NCI-H2081 treated with DMSO at 0.1 percent for 48 hours (cell line): Measurements from ENCODE around the gene MPZL3.

Source experiments
- DNase-seq: peaks from one replicate; lab custom pipeline; 2025; lab: John Stamatoyannopoulos, UW

Gene MPZL3

DNA sequence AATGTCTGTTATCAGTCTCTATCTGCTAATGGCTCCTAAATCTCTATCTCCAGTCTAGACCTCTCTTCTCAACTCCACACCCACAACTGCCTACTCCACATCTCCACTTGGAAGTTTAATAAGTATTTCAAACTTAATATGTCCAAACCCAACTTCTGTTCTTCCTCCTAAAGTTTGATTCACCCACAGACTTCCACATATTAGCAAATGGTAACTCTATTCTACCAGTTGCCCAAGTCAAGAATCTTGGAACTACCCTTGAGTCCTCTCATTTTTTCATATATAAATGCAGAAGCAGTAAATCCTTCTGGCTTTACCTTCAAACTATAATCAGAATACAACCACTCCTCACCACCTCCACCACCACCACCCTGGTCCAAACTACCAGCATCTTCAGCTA is 20.7 kb downstream of the MPZL3 start:
- DNase-seq: no peak

DNA sequence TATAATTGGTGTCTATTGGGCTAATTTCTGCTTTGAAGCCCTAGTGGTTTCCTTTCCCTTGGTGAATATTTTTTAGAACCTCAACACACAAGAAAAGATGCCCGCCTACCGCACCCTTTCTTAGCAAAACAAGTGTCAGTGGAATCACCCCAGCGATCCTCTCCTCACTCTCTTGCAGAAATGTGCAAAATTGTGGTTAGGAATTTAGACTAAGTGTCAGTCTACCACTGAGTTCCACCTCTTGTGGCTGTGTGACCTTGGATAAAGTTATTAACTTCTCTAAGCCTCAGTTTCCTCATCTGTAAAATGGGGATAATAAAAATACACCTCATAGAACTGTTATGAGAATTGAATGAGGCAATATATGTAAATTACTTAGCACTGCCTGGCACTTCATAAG is 22.1 kb downstream of the MPZL3 start:
- no peak for DNase-seq

- no peak for DNase-seq
Measured at GRCh38 chr11:118229274-118229847, 22.8 kb downstream of the MPZL3 start.

- no peak for DNase-seq
Measured at GRCh38 chr11:118227865-118228785, 24.0 kb downstream of the MPZL3 start.

DNA sequence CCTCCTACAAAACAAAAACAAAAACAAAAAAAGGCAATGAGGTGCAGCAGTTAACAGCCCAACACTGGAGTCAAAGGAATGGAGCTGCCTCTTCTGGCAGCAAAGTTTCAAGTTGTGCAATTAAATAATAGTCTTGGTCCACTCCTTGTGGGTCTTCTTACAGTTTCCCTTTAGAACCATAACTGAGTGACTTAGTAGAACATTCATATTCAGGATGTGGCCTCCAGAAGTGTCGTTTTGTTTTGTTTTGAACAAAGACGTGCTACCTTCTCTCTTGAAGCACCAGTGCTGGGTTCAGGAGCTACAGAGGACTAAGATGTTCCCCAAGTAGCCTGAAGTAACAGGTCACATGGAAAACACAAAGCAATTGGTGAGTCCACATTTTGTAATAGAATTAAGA is 25.4 kb downstream of the MPZL3 start:
- no peak for DNase-seq

DNA sequence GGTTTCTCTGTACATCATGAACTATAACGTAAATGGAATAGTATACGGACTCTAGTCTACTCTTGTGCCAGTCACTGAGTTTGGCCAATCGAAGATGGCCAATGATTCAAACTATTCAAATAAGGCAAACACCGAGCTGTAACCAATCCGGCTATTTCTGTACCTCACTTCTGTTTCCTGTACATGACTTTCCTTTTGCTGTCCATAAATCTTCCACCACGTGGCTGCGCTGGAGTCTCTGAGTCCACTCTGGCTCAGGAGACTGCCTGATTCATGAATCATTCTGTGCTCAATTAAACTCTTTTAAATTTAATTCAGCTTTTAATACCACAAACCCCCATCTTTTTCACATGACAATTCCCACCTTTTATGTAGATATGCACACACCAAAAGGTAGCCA is 25.9 kb downstream of the MPZL3 start:
- no peak for DNase-seq

DNA sequence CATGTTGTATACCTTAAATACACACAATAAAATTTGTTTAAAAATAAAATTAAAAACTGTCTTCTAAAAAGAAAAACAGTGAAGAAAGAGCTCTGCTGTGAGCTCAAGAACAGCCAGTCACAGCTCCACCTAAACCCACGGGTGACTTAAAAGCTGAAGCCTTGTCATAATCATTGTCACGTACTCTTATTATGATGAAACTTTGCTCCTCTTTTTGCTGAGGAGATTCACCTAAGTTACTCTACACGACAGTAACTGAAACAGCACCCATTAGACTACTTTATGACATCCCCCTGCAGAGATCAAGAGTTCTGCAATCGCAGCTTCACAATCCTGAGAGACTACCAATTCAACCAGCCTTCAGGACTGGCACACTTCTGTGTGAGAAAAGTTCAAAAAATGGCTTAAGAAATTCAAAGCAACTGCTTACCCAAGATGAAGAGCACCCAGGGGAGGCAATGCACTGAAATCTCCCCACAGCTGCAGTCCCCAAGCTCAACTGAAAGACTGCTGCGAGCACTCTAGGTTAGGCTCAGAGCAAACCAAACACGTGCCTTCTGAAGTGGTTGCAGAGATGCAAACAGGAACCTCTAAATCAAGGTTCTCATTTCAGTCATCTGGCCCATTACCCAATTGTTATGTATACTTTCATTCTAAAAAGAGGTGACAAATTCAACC is 27.5 kb downstream of the MPZL3 start, which contains the start of gene JAML:
Gene JAML (minus strand): TSS at position 501 of the 678 bp plus-strand sequence. CDS start 10,145 bp downstream, outside the sequence.
- no peak for DNase-seq

DNA sequence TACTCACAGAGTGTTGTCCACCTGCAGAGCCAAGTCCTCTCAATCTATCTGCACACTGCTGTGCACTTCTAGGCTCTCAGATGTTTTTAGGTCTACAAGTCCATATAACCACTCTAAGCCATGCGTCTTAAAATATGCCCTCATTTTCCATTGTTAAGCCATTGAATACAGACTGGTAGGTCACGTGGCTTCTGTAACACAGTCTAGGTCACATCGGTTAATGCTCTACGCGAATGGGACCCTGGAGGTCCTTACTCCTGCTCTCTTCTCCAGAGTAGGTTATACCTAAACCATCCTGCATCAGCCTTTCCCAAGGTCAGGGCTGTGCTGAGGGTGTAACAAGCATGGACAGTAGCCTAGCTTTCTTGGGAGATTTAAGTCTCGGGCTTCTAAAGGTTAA is 28.2 kb downstream of the MPZL3 start:
- DNase-seq: no peak

GRCh38 chr11:118223570-118223969 is 28.6 kb downstream of the MPZL3 start:
- no peak for DNase-seq

- no peak for DNase-seq
Measured at GRCh38 chr11:118222437-118222836, 29.7 kb downstream of the MPZL3 start.

- no peak for DNase-seq
Measured at GRCh38 chr11:118221419-118221818, 30.7 kb downstream of the MPZL3 start.

DNA sequence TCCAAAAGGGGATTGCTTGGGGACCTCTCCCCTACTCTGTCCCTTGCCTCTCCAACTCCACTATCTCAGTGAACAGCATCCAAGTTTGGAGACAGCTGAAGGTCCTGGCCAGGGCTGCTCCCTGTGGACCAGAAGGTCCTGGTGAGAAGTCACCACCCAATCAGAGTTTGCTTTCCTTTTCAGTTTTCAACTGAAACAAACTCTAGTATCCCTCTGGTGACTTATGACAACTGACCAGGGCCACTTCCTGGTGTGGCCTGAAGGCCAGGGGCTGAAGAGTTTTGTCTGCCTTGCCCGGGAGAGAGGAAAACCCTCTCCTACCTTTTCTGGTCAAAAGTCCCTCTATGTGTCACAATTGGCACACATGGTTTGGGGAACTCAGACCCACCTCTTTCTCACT is 32.4 kb downstream of the MPZL3 start:
- DNase-seq: no peak

DNA sequence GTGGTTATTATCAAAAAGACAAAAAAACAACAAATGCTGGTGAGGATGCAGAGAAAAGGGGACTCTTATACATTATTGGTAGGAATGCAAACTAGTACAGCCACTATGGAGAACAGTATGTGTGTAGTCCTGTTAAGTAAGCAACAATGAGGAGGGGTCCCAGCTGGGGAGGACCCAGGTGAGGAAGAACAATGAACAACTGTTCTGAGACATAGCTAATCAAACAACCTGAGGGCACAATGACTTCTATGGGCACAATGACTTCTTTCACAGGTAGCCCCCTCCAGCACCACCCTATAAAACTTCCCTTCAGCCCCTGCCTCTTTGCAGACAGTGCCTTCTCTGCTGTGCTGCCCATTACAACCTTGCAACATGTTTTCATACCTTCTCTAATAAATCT is 32.9 kb downstream of the MPZL3 start:
- DNase-seq: no peak

GRCh38 chr11:118217575-118217974 is 34.6 kb downstream of the MPZL3 start:
- DNase-seq: no peak

DNA sequence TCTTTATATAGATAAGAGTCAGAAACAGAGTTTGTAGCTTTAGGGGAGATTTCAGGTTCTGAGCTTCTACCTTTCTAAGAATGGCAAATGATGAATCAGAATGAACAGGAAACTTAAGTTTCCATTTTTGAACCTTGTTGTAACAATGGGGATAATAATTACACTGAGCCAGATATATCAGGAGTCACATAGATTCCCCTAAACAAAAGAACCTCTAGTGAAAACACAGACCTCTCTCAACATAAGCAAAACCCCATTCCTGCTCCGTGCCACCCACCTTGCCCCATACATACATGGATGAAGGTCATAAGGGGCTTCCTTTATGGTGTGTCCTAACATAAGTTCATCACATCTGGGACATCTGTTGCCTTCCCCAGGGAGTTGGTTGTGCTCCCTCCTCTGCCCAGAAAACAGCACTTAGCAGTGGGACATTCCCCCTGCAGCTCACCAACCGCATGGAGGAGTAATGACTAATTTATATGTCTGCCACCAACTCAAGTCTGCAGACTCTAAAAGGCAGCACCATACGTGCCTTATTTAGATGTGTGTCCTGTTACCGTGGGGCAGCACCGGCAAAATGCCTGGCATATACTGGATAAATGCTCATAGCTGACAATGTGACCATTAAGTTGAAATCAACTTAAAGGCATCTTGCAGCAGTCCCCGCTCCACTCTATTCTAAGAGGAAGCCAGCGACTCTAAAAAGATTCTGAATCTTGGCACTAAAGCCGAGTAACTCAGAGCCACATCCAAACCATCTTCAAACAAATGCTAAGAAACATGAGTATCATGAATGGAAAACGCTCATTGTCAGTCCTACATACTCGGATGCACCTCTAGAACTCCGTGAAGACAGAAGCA is 35.3 kb downstream of the MPZL3 start:
- no peak for DNase-seq

GRCh38 chr11:118215765-118216164 is 36.4 kb downstream of the MPZL3 start:
- no peak for DNase-seq

GRCh38 chr11:118215262-118215661 is 36.9 kb downstream of the MPZL3 start:
- DNase-seq: no peak

DNA sequence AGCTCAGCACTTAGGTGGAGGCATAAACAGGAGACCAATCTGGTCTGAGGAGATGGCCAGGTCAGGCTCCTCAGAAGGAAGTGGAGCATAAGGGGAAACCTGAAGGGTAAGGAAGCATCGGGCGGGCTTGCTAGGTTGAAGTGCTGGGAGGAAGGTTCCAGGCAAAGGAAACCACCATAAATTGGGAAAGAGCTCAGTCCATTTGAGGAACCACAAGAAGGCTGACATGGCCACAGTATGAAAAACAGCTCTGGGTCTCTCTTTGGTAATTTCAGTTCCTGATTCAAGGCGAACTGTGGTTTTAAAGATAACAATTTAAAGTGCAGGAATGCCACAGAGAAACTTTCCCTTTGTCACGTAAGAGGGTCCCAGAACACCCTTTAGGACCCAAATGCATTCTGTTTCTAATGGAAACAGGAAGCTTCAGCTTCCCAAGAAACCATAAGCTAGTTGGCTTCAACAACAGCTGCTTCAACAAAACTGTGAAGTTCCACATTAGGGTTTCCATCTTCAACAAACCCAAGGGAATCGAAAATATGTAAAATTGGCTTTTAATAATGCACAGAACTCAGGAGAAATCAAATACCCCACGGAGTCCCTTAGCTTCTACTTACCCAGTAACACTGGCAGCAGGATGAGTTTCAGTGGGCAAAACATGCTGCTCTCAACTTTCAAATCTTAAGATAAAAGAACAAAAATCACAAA is 37.8 kb downstream of the MPZL3 start:
- no peak for DNase-seq

- DNase-seq: no peak
Measured at GRCh38 chr11:118213781-118214180, 38.4 kb downstream of the MPZL3 start.

DNA sequence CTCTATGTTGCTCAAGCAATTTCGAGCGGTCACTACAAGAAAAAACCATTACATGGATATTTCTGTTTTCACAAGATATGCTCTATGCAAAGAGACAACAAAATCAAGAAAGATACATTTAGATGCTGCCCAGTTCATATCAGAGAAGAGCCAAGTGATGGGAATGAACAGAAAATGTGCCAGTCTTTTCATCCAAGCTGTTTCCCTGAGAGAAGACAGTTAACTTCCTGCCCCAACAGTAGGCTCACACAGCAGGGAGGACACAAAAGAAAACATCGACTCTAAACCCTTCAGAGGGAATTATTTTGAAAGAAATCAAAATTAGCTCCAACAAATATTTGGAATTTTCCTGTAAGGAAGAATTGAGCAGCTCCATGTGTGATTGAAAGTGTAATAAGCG is 39.0 kb downstream of the MPZL3 start:
- no peak for DNase-seq

GRCh38 chr11:118212781-118213191 is 39.4 kb downstream of the MPZL3 start:
- DNase-seq: no peak
